Thoracic aorta (tissue), 2 donors: ENCODE results near the gene RRP9. TPM values are rescaled to one million over a fixed set of nuclear protein-coding genes. Genes with fewer than 3 reads are reported as not detected.
"Not testable (repeated sequence)": the region's sequence is repeated elsewhere in the genome, so short reads cannot be mapped to it uniquely, and the experiment has no call there.

ENCODE experiments used
- ATAC-seq: fragments of 150-250 bp; one replicate; pipeline ENCODE4 v1.8.0; 2017; ENCODE audit warnings: low read depth; ENCODE audit not compliant: insufficient number of reproducible peaks, low FRiP score
- DNase-seq: peaks from one replicate; pipeline ENCODE4 v3.0.0-alpha.2; 2020; ENCODE audit warnings: low spot score
- H3K27ac ChIP-seq, 2 donors: fragments of 200-600 bp; sonication (generic); 1 replicate in 1 of 2; 2 replicates in 1 of 2; pipeline ENCODE4 v1.5.1; 2016; ENCODE audit warnings: mild to moderate bottlenecking in 2 of 2, moderate library complexity in 2 of 2
- H3K27me3 ChIP-seq: fragments of 200-600 bp; sonication (generic); replicated peaks from 2 replicates; pipeline ENCODE4 v1.6.0; 2016; ENCODE audit warnings: mild to moderate bottlenecking; ENCODE audit not compliant: insufficient read depth
- H3K36me3 ChIP-seq: fragments of 200-600 bp; sonication (generic); one replicate; pipeline ENCODE4 v1.5.1; 2016
- H3K4me1 ChIP-seq, 2 donors: fragments of 200-600 bp; sonication (generic); 1 replicate in 1 of 2; 2 replicates in 1 of 2; pipeline versions ENCODE4 v1.5.1 to v1.6.0; 2016; ENCODE audit warnings: low read depth in 2 of 2, mild to moderate bottlenecking in 1 of 2; ENCODE audit not compliant: control insufficient read depth in 1 of 2
- H3K4me3 ChIP-seq: fragments of 200-600 bp; sonication (generic); 2 replicates; pipeline ENCODE4 v1.5.1; 2016; ENCODE audit warnings: mild to moderate bottlenecking
- H3K9me3 ChIP-seq: fragments of 200-600 bp; sonication (generic); 2 replicates; pipeline ENCODE4 v1.5.1; 2016
- total RNA-seq, 2 donors: library from RNA; depleted of rRNA; stranded (reverse); fragments of >200 nt; gene quantifications; one replicate each; pipeline versions ENCODE4 v1.1.0 to v1.2.3, GENCODE V29; 2016
- TF ChIP-seq, protein P1 (sequence below): fragments of 200-600 bp; sonication (generic); IDR thresholded peaks from one replicate; pipeline ENCODE4 v1.5.1; 2019; ENCODE audit warnings: antibody characterized with exemption

RRP9 gene
- total RNA-seq, 2 donors from 2014 or later: 7.7 to 21.8 TPM

DNA sequence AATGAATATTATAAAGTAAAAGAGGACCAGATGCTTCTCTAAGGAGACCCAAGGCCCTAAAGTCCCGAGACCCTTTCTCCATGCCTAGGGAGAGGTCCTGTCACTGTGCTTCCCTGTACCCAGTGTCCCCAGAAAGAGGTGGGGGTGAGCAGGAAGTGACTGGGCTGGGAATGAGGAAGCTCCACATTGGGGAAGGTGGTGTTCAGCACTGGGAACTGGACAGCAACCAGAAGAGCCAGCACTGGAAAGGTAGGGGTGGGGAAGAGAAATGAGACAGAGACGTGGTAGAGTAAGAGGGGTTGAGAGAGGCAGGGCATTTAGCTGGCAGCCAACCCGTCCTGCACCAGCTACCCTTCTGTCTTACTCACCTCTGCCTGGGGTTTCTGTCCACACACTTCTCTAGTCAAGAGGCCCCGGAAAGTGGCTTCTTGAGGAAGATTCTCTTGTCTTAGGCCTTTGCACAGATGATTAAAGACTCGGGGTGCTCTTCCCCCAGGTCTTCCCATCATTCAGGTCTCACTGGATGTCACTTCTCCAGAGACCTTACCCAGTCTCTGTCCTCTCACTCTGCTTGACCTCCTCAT is 12.2 kb downstream of the RRP9 start:
- H3K36me3 ChIP-seq: peaks cover 16% of the 10 kb centered on the region
- no peak for ATAC-seq
- TF ChIP-seq, protein P1, sequence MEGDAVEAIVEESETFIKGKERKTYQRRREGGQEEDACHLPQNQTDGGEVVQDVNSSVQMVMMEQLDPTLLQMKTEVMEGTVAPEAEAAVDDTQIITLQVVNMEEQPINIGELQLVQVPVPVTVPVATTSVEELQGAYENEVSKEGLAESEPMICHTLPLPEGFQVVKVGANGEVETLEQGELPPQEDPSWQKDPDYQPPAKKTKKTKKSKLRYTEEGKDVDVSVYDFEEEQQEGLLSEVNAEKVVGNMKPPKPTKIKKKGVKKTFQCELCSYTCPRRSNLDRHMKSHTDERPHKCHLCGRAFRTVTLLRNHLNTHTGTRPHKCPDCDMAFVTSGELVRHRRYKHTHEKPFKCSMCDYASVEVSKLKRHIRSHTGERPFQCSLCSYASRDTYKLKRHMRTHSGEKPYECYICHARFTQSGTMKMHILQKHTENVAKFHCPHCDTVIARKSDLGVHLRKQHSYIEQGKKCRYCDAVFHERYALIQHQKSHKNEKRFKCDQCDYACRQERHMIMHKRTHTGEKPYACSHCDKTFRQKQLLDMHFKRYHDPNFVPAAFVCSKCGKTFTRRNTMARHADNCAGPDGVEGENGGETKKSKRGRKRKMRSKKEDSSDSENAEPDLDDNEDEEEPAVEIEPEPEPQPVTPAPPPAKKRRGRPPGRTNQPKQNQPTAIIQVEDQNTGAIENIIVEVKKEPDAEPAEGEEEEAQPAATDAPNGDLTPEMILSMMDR: no peak
- no peak for DNase-seq
- no peaks in the 10 kb centered on the region for H3K4me1 ChIP-seq
- H3K9me3 ChIP-seq: no peaks in the 10 kb centered on the region
- H3K27ac ChIP-seq: no peak overlapping the region
- no peak overlapping the region for H3K4me3 ChIP-seq
- no peaks in the 10 kb centered on the region for H3K27me3 ChIP-seq

DNA sequence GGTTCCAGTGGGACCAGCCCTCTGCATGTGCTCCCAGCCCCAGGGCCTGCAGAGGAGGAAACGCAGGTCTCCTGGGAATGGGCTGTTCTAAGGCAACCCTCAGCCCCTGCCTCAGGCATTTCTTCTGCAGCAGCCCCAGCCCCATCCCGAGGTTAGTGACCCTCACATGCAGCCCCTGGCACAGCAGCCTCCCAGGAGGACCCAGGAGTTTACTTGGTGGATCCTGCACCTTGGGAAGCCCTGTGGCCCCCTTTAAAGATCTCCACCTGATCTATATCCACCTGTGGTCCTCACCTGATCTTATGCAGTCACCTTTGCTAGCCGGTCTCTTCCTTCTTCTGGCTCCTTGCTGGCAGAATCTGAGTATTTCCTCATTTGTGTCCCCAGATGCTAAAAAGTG is 12.7 kb downstream of the RRP9 start:
- H3K27me3 ChIP-seq, ATAC-seq, H3K4me1 ChIP-seq, H3K27ac ChIP-seq, H3K4me3 ChIP-seq, DNase-seq, H3K9me3 ChIP-seq: not testable (repeated sequence)
- peaks cover 11% of the 10 kb centered on the region for H3K36me3 ChIP-seq

DNA sequence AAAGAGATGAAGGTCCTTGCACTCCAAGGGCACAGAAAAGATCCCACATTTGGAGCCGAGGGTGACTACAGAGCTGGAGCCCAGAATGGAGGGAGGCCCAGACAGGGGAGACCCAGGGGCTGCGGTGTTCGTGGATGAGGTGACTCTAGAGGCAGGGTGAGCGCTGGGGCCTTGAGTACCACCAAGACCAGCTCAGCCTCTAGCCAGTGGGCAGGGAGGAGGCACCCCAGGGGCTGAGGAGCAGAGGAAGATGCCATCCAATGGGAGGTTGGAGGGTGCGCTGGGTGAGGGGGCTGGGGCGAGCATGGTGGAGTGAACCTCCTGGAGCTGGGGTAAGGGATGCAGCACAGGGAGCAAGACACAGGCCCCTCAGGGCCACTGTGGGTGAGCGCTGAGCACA is 13.3 kb downstream of the RRP9 start:
- H3K9me3 ChIP-seq: no peaks in the 10 kb centered on the region
- TF ChIP-seq, protein P1: no peak
- H3K4me3 ChIP-seq: no peak overlapping the region
- H3K27ac ChIP-seq: no peak overlapping the region
- H3K36me3 ChIP-seq: peaks cover 6% of the 10 kb centered on the region
- no peaks in the 10 kb centered on the region for H3K4me1 ChIP-seq
- DNase-seq (no peak), ATAC-seq (no peak)
- H3K27me3 ChIP-seq: no peaks in the 10 kb centered on the region

DNA sequence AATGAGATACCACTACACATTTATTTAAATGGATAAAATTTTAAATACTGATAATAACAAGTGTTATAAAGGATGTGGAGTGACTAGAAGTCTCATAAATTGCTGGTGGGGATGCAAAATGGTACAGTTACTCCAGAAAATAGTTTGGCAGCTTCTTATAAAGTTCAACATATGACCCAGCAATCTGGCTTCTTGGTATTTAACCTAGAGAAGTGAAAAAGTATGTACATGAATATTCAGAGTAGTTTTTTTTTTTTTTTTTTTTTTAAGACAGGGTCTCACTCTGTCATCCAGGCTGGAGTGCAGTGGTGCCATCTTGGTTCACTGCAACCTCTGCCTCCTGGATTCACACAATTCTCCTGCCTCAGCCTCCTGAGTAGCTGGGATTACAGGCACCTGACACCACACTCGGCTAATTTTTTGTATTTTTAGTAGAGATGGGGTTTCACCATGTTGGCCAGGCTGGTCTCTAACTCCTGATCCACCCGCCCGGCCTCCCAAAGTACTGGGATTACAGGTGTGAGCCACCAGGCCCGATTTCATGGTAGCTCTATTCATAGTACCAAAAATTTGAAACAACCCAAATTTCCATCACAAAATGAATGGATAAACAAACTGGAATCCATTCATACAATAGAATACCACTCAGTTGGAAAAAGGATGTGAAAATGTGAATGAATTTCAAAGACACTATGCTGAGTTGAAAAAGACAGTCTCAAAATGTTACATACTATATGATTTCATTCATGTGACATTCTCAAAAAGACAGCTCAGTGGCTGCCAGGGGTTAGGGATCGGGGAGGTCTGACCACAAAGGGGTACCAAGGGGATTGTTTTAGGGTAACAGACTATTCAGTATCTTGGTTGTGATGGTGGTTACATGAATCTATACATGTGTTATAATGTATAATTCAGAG is 14.4 kb downstream of the RRP9 start:
- no peaks in the 10 kb centered on the region for H3K4me1 ChIP-seq
- H3K9me3 ChIP-seq: no peaks in the 10 kb centered on the region
- DNase-seq: no peak
- TF ChIP-seq, protein P1: no peak
- no peaks in the 10 kb centered on the region for H3K27me3 ChIP-seq
- H3K4me3 ChIP-seq: no peak overlapping the region
- ATAC-seq: no peak
- H3K27ac ChIP-seq: no peak overlapping the region
- H3K36me3 ChIP-seq: no peaks in the 10 kb centered on the region

DNA sequence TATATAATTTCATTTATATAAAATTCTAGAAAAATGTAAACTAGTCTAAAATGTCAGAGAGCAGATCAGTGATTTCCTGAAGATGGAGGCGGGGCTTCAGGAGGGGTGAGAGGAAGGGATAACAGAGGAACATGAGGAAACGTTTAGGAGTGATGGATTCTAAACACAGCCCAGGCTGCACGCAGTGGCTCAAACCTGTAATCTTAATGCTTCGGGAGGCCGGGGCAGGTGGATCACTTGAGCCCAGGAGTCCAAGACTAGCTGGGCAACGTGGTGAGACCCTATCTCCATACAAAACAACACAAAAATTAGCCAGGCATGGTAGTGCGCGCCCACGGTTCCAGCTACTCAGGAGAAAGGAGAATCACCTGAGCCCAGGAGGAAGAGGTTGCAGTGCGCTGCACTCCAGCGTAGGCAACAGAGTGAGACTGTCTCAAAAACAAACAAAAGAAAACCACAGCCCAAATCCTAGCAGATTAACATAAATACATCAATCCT is 20.6 kb downstream of the RRP9 start:
- ATAC-seq: no peak
- Histone ChIP-seq H3K4me3 (no peak overlapping the region), H3K9me3 (no peaks in the 10 kb centered on the region), H3K27ac (no peak overlapping the region), H3K4me1 (no peaks in the 10 kb centered on the region), H3K36me3 (no peaks in the 10 kb centered on the region), H3K27me3 (no peaks in the 10 kb centered on the region)
- TF ChIP-seq, protein P1: no peak
- no peak for DNase-seq
